DND-41 (cell line): ENCODE measurements around the gene HNRNPAB.

ENCODE experiments used
- ATAC-seq: fragments of 200-7000 bp; cut with Tn5 transposase; 3 replicates; pipeline ENCODE4 v1.9.1; 2021; ENCODE audit warnings: low read depth; ENCODE audit not compliant: insufficient read depth
- DNase-seq: peaks from one replicate; pipeline ENCODE4 v3.0.0-alpha.2; 2020
- H2AFZ ChIP-seq: 2 replicates; pipeline ENCODE4 v1.6.0; 2012; ENCODE audit warnings: low read depth, low read length
- H3K27ac ChIP-seq: 2 replicates; pipeline ENCODE4 v1.5.1; 2012; ENCODE audit warnings: low read length, inconsistent platforms
- H3K27me3 ChIP-seq: fragments of 200-600 bp; sonication (generic); 2 replicates; pipeline ENCODE4 v1.6.0; 2012; ENCODE audit warnings: low read length, mild to moderate bottlenecking, inconsistent platforms; ENCODE audit not compliant: insufficient read depth, poor library complexity
- H3K36me3 ChIP-seq: 2 replicates; pipeline ENCODE4 v1.5.1; 2012; ENCODE audit warnings: low read length, inconsistent platforms; ENCODE audit not compliant: insufficient read depth
- H3K4me1 ChIP-seq: 2 replicates; pipeline ENCODE4 v1.5.1; 2012; ENCODE audit warnings: mild to moderate bottlenecking, low read length; ENCODE audit not compliant: insufficient read depth
- H3K4me2 ChIP-seq: 2 replicates; pipeline ENCODE4 v1.6.0; 2012; ENCODE audit warnings: mild to moderate bottlenecking, moderate library complexity, low read length, inconsistent platforms; ENCODE audit not compliant: insufficient read depth
- H3K4me3 ChIP-seq, 2 experiments: fragments of 200-600 bp in 1 of 2; shearing (Covaris generic) in 1 of 2; 2 replicates each; pipeline ENCODE4 v1.5.1; 2012 to 2016; ENCODE audit warnings: inconsistent platforms in 2 of 2, low read length in 2 of 2, mild to moderate bottlenecking in 2 of 2, low read depth in 1 of 2, moderate library complexity in 1 of 2
- H3K79me2 ChIP-seq: 2 replicates; pipeline ENCODE4 v1.6.0; 2012; ENCODE audit warnings: low read length, inconsistent platforms; ENCODE audit not compliant: insufficient read depth
- H3K9ac ChIP-seq: 2 replicates; pipeline ENCODE4 v1.6.0; 2012; ENCODE audit warnings: low read depth, mild to moderate bottlenecking, inconsistent platforms, low read length, moderate library complexity
- H3K9me3 ChIP-seq: 2 replicates; pipeline ENCODE4 v1.5.1; 2012; ENCODE audit warnings: low read length, moderate library complexity, mild to moderate bottlenecking, inconsistent platforms; ENCODE audit not compliant: insufficient read depth, severe bottlenecking
- H4K20me1 ChIP-seq: 2 replicates; pipeline ENCODE4 v1.6.0; 2012; ENCODE audit warnings: low read length; ENCODE audit not compliant: insufficient read depth
- EZH2 ChIP-seq: IDR thresholded peaks from 3 replicates; pipeline ENCODE4 v1.6.1; 2012; ENCODE audit warnings: borderline replicate concordance, low read depth, mild to moderate bottlenecking, moderate library complexity, low read length, inconsistent platforms; ENCODE audit not compliant: severe bottlenecking
- TF ChIP-seq, protein P1 (sequence below): IDR thresholded peaks from 2 replicates; pipeline ENCODE4 v1.5.1; 2012; ENCODE audit warnings: borderline replicate concordance, low read length, moderate library complexity, mild to moderate bottlenecking; ENCODE audit not compliant: poor library complexity, severe bottlenecking; ENCODE audit errors: extremely low read depth

HNRNPAB gene

GRCh38 chr5:178257650-178258049 lies 53.3 kb downstream of the HNRNPAB start:
- Histone ChIP-seq H3K36me3 (no peaks in the 10 kb centered on the region), H3K4me3 (no peak overlapping the region), H3K4me2 (no peak overlapping the region), H2AFZ (no peak overlapping the region), H3K9ac (no peak overlapping the region), H3K27me3 (no peaks in the 10 kb centered on the region), H4K20me1 (no peaks in the 10 kb centered on the region), H3K9me3 (no peaks in the 10 kb centered on the region), H3K4me1 (no peaks in the 10 kb centered on the region), H3K79me2 (no peaks in the 10 kb centered on the region), H3K27ac (no peak overlapping the region)
- TF ChIP-seq EZH2: no peak
- TF ChIP-seq, protein P1, sequence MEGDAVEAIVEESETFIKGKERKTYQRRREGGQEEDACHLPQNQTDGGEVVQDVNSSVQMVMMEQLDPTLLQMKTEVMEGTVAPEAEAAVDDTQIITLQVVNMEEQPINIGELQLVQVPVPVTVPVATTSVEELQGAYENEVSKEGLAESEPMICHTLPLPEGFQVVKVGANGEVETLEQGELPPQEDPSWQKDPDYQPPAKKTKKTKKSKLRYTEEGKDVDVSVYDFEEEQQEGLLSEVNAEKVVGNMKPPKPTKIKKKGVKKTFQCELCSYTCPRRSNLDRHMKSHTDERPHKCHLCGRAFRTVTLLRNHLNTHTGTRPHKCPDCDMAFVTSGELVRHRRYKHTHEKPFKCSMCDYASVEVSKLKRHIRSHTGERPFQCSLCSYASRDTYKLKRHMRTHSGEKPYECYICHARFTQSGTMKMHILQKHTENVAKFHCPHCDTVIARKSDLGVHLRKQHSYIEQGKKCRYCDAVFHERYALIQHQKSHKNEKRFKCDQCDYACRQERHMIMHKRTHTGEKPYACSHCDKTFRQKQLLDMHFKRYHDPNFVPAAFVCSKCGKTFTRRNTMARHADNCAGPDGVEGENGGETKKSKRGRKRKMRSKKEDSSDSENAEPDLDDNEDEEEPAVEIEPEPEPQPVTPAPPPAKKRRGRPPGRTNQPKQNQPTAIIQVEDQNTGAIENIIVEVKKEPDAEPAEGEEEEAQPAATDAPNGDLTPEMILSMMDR: no peak
- DNase-seq: no peak
- no peak for ATAC-seq

- Histone ChIP-seq H3K27ac (no peak overlapping the region), H4K20me1 (no peaks in the 10 kb centered on the region), H3K9me3 (no peaks in the 10 kb centered on the region), H3K4me2 (no peak overlapping the region), H3K79me2 (no peaks in the 10 kb centered on the region), H2AFZ (no peak overlapping the region), H3K9ac (no peak overlapping the region), H3K27me3 (no peaks in the 10 kb centered on the region), H3K4me3 (no peak overlapping the region), H3K36me3 (no peaks in the 10 kb centered on the region), H3K4me1 (no peaks in the 10 kb centered on the region)
- TF ChIP-seq, protein P1: no peak
- no peak for TF ChIP-seq EZH2
- DNase-seq (no peak), ATAC-seq (no peak)
These were observed 55.5 kb downstream of the HNRNPAB start for GRCh38 chr5:178259623-178260536.
